GM06990 (cell line): ENCODE results near the gene LRIT2.

Source experiments
- DNase-seq: peaks from one replicate; pipeline ENCODE4 v3.0.0-alpha.2; 2011; ENCODE audit not compliant: insufficient read length; ENCODE audit errors: extremely low read depth
- H3K27me3 ChIP-seq: replicated peaks from 2 replicates; pipeline ENCODE4 v1.6.0; 2011; ENCODE audit warnings: low read length; ENCODE audit not compliant: control insufficient read depth, insufficient read depth
- H3K36me3 ChIP-seq: 2 replicates; pipeline ENCODE4 v1.5.1; 2011; ENCODE audit warnings: low read length; ENCODE audit not compliant: control insufficient read depth, insufficient read depth
- H3K4me3 ChIP-seq: replicated peaks from 2 replicates; pipeline ENCODE4 v1.5.1; 2011; ENCODE audit warnings: low read depth, mild to moderate bottlenecking, control low read depth, low read length
- TF ChIP-seq, protein P1 (sequence below): IDR thresholded peaks from 2 replicates; pipeline ENCODE4 v1.5.1; 2011; ENCODE audit warnings: low read length, control low read depth, mild to moderate bottlenecking, inconsistent platforms; ENCODE audit not compliant: insufficient read depth, poor library complexity, severe bottlenecking

LRIT2 gene

GRCh38 chr10:84265418-84265817 is 40.1 kb upstream of the LRIT2 start:
- TF ChIP-seq, protein P1, sequence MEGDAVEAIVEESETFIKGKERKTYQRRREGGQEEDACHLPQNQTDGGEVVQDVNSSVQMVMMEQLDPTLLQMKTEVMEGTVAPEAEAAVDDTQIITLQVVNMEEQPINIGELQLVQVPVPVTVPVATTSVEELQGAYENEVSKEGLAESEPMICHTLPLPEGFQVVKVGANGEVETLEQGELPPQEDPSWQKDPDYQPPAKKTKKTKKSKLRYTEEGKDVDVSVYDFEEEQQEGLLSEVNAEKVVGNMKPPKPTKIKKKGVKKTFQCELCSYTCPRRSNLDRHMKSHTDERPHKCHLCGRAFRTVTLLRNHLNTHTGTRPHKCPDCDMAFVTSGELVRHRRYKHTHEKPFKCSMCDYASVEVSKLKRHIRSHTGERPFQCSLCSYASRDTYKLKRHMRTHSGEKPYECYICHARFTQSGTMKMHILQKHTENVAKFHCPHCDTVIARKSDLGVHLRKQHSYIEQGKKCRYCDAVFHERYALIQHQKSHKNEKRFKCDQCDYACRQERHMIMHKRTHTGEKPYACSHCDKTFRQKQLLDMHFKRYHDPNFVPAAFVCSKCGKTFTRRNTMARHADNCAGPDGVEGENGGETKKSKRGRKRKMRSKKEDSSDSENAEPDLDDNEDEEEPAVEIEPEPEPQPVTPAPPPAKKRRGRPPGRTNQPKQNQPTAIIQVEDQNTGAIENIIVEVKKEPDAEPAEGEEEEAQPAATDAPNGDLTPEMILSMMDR, result no peak
- H3K36me3 ChIP-seq, result no peaks in the 10 kb centered on the region
- DNase-seq, result no peak

GRCh38 chr10:84264611-84265141 is 39.3 kb upstream of the LRIT2 start:
- Histone ChIP-seq H3K4me3 (no peak overlapping the region), H3K27me3 (no peaks in the 10 kb centered on the region; the same call in 1 of the 2 replicates), H3K36me3 (no peaks in the 10 kb centered on the region)
- TF ChIP-seq, protein P1, result peak; percentile 94
- peak; percentile 35 for DNase-seq

More at GRCh38 chr10:84265418-84265817, 40.1 kb upstream of the LRIT2 start:
- no peak overlapping the region for H3K4me3 ChIP-seq
- no peaks in the 10 kb centered on the region; the same call in 1 of the 2 replicates for H3K27me3 ChIP-seq

DNA sequence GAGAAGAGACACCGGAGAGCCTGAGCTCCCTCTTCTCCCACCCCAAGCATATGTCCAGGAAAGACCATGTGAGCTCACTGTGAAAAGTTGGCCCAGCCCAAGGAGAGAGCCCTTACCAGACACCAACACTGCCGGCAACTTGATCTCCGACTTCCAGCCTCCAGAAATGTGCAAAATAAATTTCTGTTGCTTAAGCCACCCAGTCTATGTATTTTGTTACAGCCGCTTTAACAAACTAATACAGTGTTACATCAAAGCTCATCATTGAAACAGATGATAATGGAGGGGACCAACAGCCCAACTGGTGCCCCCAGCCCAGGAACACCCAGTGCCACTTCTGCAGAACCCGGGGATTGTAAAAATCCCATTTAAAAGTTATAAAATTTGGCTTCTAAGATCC is 38.4 kb upstream of the LRIT2 start:
- DNase-seq, result no peak
- Histone ChIP-seq H3K27me3 (no peaks in the 10 kb centered on the region; the same call in 1 of the 2 replicates), H3K4me3 (no peak overlapping the region), H3K36me3 (no peaks in the 10 kb centered on the region)
- TF ChIP-seq, protein P1, result no peak

- no peak for DNase-seq
- Histone ChIP-seq H3K27me3 (no peaks in the 10 kb centered on the region; the same call in 1 of the 2 replicates), H3K4me3 (no peak overlapping the region), H3K36me3 (no peaks in the 10 kb centered on the region)
- TF ChIP-seq, protein P1, result no peak
Measured at GRCh38 chr10:84262190-84262956, 37.0 kb upstream of the LRIT2 start.

DNA sequence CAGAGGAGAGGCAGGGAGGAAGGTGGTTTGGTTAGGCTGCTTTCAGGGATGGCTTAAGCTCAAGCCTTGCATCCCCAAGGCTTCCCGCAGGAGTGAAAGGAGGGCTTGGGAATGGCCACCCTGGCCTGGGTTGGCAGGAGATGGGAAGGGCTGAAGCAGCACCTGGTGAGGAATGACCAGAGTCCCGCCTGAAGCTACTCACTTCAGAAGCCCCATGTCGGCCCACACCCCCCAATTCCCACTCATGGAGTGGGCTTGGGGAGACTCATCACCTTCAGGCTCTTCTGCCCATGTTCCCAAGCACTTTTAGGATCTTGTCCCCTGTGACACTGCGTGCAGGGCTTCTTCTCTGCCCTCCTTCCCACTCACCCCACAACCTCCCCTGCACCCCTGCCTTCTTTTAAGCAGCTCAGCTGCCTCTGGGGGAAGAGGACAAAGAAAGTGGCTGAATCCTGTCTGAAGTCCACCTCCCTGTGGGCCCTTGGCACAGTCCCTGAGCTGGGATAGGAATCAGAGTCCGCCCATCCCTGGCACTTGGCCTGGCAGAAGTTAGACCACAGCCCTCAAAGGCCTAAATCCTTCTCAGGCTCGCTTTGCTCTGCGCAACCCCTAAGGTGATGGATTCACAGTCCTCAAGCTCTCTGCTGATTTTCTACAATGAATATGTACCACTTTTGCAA is 36.0 kb upstream of the LRIT2 start:
- DNase-seq, result no peak
- no peak overlapping the region for H3K4me3 ChIP-seq
- H3K27me3 ChIP-seq, result no peaks in the 10 kb centered on the region
- TF ChIP-seq, protein P1, result no peak
- no peaks in the 10 kb centered on the region for H3K36me3 ChIP-seq
